NCI-H1092 treated with DMSO at 0.1 percent for 48 hours (cell line): ENCODE measurements around the gene LHFPL3.

Experiments used
- DNase-seq: peaks from one replicate; lab custom pipeline; 2025; lab: John Stamatoyannopoulos, UW

Gene LHFPL3

DNA sequence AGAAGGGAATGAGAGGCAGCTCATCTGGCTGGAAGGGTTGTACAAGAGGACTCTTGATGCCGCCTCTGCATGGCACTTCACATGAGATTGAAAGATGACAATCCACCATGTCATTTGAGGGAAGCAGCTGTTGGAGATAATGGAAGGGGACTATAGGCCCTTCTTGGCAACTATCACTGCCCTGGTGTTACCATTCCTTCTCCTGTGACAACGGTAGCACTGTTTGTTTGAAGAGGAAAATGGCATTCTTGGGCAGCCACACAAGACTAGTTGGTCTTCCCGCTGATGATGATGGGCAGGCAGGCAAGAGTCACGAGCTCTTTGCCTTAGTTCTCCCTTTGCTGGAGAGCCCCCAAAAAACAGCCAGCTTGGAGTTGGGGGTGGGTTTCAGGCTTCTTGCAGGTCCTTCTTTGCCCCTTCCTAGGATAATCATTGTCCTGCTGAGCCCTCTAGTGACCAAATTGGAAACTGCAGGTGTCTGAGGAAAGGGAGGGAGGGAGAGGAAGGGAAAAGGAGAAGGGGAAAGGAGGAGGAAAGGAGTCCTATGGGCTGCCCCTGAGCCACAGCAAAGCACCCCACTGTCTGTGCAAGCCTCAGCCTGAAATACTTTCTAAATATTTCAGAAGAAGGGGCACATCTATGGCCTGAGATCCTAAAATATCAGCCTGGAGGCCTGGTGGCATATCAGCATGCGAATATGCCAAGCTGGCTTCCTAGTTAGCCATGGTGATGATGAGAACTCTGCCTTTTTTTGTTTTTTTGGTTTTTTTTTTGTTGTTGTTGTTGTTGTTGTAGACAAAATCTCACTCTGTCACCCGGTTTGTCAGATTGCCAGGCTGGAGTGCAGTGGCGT is 520.0 kb downstream of the LHFPL3 start:
- DNase-seq = peak; percentile 73

DNA sequence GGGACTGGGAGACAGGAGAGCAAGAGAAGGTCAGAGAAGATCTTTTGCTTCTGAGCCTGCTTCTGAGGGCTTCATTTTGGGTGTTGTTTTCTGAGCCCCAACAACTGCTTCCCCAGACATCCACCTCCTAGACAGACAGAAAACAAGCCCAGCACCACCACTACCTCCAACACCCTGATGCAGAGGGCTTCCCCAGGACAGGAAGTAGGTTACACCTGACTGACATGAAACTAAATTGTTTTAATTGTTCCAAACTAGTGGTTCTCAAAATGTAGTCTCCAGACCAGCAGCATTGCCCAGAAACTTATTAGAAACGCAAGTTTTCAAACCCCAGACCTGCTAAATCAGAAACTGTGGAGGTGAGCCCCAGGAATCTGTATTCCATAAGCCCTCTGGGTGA is 522.0 kb downstream of the LHFPL3 start:
- no peak for DNase-seq

DNA sequence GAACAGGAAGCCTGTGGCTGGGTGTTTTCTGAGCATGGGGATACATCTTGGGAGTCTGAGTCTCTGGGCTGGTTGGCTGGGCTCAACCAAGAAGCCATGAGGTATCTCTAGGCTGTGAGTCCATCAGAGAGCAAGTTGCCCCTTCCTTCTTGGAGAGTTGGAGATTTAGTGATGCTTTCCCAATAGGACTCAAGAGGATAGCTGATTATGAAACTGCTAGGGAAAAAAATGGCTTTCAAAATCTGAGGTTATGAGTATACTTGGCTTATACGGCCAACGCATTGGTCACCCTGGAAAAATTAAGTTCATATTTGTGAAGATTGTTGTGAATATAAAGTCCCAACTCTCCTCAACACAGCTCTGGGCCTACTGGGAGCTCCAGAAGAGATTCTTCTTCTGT is 522.9 kb downstream of the LHFPL3 start:
- no peak for DNase-seq

DNA sequence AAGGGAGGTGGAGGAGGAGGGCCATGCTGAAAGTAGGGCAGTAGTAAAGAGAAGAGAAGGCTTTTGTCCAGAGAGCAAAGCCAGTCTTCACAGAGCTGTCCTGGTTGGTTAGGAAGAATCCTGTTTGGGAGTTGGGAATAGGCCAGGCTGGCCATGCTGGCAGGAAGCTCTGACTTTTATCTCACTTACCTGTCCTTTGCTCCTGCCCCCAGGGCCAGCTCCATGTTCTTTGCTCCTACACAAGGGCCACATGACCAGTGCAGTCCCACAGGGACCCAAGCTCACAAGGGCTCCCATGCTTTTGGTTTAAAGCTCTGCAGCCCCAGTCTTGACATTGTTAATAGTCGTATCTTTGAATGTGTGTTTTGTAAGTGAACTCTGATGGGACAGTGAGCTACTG is 524.0 kb downstream of the LHFPL3 start:
- no peak for DNase-seq

DNA sequence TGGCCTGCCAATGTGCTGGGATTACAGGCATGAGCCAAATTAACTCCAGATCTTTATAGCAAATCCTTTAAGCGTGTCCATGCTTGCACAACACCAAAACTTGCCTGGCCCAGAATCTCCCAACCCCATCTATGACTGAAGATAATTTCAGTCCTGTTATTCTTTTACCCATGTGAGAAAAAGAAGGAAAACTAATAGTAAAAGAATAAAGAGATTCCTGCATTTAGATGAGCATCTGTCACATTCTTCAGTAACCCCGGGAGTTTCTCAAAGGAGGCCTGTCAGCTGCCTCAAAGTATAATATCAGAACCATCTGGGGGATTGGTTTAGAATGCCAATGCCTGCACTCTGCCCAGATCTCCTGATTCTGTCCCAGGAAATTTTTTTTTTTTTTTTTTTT is 527.5 kb downstream of the LHFPL3 start:
- DNase-seq = no peak

DNA sequence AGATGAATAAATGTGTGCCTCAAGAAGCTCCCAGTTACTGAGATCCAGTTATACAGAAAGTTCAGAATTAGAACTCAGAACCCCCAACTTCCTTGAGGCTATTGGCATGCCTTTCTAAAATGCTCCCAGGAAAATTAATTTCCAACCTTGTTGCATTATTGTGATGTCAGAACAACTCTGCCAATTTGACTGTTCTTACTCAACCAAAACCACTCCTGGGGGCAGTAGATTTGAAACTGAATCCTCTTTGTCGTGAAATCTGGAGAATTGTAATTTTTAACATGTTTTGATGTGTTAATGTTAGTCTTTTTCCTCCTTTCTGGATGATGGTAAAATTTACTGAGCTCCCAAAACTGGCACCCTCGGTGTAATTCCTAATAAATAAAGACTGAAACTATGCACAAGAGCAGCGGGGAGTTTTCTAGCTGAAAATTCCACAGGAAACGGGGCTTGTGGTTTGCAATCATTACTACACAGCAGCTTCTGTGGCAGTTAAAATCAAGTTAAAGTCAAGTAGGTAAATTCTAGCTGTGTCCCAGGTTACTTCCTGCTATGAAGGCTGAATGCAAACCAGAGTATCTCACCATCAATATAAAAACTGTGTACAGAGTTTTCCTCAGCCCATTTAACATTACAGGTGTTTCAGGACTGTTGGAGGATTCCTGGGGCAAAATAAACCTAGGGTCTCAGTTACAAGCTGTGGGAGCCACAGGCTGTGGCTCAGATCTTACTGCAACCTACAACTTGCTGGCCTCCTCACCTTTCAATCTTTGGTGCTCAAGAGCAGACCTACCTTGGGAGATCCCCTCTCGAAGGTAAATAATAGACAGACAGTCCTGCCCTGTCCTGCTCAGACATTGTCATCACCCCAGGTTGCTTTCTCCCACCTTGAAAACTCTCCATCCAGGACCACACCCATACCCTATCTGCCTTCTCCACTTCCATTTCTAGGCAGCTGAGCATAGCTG is 529.3 kb downstream of the LHFPL3 start:
- no peak for DNase-seq

DNA sequence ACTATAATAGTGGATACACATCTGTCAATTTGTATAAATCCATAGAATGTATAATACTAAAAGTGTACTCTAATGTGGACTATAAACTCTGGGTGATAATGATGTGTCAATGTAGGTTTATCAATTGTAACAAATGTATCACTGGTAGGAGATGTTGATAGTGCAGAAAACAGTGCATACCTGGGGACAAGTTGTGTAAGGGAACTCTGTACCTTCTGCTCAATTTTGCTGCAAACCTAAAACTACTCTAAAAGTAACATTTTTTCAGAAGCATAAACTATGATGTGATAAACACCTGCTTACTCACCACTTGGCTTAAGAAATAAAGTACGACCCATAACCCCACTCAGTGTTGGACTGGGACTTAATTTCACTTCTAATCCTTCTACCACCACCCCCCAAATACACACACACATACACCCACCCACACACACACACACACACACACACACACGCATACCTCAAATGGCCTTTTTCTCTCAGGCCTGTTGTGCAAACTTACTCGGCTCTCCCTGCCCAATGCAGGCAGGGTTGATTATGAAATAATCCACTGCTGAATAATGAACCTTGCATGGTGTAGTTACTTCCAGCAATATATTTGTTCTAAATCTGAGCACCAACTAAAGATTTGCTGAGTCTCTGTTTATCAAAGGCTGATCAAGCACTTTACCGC is 531.5 kb downstream of the LHFPL3 start:
- no peak for DNase-seq

DNA sequence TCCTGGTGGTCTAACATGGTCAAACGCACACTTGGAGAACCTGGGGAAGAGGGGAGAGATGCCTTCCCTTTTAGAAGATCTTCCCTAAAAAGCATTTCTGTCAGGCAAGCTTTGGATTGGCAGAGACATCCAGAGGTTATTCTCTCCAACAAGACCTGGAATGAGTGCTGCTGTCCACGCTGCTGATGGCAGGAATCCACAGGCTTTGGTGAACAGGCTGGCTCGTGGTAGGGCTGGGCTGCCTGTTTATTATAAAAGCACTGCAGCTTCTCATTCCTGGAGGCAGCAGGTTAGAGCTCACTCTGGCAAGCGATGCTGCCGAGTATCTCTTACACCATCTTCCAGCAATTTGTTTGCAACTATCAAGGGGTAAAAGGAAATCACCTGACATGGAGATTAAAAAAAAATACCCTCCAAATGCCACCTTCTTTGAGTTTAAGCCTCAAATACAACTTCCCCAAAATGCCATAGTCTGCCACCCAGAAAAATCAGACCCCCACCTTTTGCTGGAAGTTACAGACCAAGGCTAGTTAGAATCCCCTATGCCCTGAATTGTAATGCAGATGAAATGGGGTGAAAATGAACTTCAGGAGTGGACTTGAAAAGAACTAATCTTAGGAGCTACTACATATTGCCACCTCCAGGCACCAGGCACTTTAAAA is 533.5 kb downstream of the LHFPL3 start:
- DNase-seq = no peak

DNA sequence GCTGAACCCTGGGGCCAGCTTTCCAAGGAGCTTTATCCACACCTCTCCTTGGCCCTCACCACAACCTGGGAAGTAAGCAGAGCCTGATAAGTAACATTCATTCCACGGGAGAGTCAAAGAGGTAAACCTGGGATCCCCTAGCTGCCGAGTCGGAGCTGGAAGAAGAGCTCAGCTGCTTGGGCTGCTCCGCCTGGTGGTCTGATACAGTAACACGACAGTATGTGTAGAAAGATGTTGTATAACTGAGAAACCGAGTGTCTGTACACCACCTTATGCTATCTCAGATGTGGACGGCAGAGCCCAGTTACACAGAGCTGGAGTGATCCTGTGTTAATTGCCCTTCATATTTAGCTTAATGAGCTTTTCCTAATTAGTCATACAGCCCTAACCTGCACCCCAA is 534.3 kb downstream of the LHFPL3 start:
- DNase-seq = no peak

DNA sequence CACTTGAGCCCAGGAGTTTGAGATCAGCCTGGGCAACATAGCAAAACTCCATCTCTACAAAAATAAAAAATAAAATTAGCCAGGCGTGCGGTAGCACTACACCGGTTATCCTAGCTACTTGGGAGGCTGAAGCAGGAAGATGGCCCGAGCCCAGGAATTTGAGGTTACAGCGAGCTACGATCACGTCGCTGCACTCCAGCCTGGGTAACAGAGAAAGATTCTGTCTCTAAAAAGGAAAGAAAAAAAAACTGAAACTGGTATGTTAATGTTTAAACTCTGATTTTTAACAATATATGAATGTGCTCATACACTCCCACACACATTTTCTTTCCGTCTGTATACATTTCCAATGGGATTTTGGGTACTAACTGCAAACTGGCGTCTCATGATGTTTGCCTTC is 545.0 kb downstream of the LHFPL3 start:
- no peak for DNase-seq

DNA sequence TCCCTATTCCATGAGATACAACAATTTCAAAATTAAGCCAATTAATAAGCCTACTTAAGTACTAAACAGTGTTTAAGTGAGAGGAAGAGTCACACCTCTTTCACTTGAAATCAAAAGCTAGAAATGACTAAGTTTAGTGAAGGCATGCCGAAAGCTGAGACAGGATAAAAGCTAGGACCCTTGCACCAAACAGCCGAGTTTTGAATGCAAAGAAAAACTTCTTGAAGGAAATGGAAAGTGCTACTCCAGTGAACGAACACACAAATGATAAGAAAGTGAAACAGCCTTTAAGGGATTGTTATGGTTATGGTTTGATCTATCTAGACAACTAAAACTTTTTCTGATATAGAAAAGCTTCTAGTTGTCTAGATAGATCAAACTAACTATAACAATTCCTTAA is 550.2 kb downstream of the LHFPL3 start:
- DNase-seq = no peak

DNA sequence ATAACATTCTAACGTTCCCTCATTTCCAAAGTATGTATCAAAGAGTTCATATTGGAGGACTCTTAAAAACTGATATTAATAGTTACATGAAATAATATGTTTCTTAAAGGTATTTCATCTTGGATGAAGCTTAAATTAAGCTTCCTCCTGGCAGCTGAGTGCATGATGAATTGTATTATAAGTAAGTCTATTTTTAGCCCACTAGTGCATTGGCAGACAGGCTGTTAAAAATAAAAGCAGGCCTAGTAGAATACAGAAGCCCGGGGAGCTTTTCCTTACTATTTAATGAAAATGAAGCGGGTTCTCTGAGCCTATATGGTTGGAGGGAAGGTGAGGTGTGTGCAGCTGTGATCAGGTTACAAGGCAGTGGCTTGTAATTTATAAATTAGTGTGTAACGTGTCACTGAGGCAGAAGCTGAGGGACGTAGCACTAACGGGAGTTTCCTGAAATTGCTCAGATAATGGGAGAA is 554.9 kb downstream of the LHFPL3 start:
- no peak for DNase-seq

DNA sequence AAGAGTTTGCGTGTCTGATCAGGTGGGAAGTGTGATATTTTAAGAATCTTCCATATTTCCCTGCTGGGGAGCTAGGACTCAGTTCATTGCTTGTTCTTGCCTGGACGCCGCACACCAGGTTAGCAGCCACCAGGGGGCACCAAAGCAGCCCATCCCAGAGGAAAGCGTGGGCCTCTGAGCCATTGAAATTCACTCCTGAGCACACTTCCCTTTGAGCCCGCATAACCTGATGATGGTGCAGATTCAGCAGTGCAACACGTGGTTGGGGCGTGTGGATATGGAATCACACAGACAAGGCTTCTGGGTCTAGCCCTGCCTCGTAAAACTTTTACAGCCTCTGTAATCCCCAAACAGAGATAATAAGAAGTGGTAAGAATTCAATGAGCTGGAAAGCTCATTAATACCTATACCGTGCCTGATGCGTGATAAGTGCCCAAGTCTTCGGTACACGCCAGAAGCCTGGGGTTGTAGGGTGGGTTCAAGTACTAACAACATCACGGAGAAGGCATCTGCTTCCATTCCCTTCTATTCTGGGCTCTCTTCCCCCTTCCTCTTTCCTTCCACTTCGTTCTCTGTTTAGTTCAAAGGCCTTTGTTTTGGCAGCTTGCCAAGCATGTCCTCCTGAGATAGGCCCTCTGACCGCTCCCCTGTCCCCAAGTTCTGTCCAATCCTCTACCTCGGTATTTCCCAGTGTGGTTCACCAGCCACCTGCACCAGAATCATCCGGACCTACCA is 555.5 kb downstream of the LHFPL3 start:
- DNase-seq = peak; percentile 66

DNA sequence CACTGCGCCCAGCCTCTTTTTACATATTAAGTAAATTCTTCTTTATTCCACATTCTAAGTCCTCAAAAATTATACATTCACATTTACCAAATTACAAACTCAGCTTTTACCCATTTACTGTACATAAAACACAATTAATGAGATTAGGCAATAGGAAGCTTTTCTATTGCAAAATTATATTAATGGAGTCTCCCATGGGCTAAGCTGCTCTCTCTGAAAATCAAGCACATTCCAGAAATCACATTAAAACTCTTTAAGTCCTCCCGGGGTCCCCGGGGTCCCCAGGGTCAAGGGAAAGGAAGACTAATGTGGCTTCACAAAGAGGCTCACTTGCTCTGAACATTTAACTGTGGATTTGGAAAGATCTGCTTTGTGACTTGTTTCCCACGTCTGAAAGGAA is 558.2 kb downstream of the LHFPL3 start:
- DNase-seq = no peak

DNA sequence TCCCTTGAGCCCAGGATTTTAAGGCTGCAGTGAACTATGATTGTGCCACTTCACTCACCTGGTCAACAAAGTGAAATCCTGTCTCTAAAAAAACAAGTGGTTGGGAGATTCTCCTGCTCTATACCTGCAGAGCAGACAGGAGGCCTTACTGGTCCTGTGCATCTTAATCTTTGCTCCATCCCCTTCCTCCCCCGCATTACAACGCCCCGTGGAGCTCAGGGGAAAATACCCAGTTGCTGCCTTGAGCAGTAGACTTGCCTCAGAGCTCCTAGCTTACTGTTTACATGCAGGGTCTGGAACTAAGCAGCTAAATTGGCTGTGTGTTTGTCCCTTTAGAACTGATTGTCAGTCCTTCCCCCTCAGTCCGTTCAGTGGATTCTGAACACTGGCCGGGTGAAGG is 561.8 kb downstream of the LHFPL3 start:
- no peak for DNase-seq

DNA sequence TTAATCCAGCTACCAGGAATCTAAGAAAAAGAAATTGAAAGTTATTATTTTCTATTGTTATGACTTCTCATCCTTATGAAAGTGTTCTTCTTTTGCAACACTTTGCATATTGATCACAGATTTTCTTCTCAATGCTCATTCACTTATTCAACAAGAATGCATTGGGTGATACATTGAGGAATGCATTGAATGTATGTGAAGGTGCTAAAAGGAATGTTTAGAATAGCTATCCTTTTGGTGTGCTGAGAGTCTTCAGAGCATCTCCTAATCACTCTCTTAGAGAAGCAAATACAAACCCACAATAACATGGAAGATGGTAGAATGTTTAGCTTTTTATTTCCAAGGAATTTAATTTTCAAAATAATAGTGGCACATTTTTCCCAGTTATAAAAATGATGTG is 563.5 kb downstream of the LHFPL3 start:
- no peak for DNase-seq

DNA sequence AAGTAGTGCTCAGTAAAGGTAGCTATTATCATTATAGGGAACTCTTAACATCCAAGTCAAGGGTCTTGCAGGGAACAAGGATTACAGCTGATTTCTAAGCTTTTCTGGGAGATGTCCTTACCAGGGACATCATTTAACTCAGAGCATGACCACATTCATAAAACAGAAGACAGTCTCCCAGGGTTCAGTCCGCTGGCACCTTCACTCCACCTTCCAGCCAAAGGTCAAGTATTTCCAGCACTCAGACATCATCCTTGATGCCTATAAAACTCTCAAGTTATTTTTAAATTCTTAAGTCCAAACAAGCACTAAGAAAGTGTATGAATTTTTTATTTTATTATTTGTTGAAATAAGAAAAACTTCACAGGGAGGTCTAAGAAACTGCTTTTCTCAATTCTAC is 565.9 kb downstream of the LHFPL3 start:
- DNase-seq = no peak

DNA sequence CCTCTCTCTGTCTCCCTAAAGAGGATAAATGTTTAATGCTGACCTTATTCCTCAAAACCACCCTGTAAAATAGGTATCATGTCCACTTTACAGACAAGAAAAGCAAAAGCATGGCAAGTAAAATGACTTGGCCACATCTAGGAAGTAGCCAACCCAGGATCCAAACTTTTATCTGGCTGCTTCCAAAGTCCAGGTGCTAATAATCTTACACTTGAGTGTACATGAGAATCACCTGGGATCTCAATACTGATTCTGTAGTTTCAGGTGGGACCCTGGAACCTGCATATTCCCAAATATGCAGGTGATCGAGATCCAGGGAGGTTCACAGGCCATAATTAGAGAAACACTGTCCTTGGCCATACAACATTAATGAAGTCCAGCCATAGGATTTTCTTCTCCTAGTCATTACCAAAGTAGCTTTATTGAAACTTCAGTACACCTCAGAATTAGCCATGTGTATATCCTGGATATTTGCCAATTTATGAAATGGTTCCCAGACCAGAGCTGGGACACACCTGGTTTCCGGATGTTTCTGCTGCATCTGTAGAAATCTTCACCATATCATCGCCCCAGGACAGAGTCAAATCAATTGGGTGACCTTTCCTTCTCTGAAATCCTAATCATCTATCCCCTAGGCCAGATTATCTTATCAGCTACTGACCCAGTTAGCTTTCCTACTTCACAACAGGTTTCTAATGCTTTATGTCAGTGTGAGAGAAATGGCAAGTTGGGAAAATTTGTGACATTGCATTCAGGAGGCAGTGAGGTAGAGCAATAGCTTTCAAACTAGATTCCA is 566.5 kb downstream of the LHFPL3 start:
- no peak for DNase-seq

DNA sequence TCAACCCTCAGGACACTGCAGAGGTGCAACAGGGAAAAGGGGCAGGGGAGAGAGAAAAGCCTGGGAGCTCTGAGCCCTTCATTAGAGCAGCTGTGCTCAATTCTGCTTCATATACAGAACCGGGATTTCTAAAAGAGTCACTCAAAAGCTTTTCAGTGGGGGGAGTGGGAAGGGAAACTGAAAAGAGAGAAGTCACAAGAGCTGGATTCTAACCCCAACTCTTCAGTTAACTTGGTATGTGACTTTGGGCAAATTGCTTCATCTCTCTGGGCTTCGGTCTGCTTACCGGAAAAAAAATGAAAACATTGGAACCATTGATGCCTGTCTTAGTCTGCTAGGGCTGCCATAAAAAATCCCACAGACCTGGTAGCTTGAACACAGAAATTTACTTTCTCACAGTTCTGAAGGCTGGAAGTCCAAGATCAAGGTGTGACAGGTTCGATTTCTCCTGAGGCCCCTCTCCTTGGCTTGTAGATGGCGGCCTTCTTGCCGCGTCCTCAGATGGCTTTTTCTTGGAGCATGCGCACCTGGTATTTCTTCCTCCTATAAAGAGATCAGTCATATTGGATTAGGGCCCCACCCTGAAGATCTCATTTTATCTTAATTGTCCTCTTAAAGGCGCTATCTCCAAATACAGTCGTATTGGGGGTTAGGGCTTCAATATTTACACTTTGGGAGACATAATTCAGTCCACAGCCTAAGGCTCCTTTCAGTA is 567.3 kb downstream of the LHFPL3 start:
- no peak for DNase-seq

DNA sequence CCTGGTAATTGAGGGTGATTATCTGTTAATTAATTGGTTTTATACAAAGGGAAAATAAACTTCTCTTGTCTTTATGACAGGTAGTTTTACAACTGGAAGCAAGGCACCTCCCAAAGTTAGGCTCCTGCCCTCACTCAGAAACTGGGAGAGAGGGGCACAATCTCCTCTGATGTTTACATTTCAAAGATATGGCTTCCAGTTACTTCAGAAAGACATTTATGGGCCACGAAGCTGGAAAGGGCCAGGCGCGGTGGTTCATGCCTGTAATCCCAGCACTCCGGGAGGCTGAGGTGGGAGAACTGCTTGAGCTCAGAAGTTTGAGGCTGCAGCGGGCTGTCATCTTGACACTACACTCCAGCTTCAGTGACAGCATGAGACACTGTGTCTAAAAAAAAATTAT is 570.0 kb downstream of the LHFPL3 start:
- no peak for DNase-seq
